ENCODE measurements around the gene NEK4. TPM values are rescaled to one million over a fixed set of nuclear protein-coding genes. Genes with fewer than 3 reads are reported as not detected.
A peak's percentile ranks its signal among the peaks of the same experiment; 100 is the strongest.

Gene NEK4
- total and polyA plus RNA-seq, 2 of the 13 experiments (the other 11 are each of a cell fraction or from before 2014, with no cell fraction given): 16.5 to 38.0 TPM

DNA sequence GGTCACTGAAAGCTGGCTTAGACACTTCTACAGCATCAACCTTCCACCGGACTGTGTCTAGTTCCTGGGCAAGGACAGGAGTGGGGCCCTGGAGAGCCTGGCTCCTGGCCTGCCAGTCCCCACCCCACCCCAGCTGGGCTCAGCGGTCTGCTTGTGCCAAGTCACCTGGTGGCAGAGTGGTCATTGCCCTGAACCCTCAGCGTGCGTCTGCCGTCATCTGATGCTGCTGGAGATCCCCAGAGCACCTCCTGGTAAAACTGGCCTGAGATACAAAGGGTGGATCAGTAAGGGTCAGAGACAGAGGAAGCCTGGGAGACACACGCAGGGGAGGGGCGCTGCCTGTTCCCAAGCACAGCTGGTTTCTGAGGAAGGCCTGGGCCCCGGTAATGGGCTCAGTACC lies 43.1 kb upstream of the NEK4 start:
- Histone ChIP-seq H3K4me3 (replicated peaks in 1 of 3; ENCODE audit: insufficient read depth in 1 of 3, low read depth in 2 of 3, low read length in 3 of 3) (no peak overlapping the region), H3K9me3 (ENCODE audit: low read length) (no peaks in the 10 kb centered on the region), H3K36me3 (replicated peaks in 1 of 2; ENCODE audit: control insufficient read depth in 1 of 2, insufficient read depth in 2 of 2, low read length in 2 of 2) (no peaks in the 10 kb centered on the region), H3K27me3 (ENCODE audit: control insufficient read depth in 1 of 2, insufficient read depth in 2 of 2, low read length in 2 of 2) (no peaks in the 10 kb centered on the region), H2AFZ (ENCODE audit: low read length) (no peak overlapping the region), H3K79me2 (ENCODE audit: insufficient read depth, low read length) (no peaks in the 10 kb centered on the region), H3K9ac (ENCODE audit: insufficient read depth, low read depth, low read length) (no peak overlapping the region), H4K20me1 (ENCODE audit: insufficient read depth, low read length) (no peaks in the 10 kb centered on the region), H3K27ac (ENCODE audit: extremely low read length, insufficient read depth, low read length) (no peak overlapping the region), H3K4me1 (ENCODE audit: insufficient read depth, low read length) (peaks cover 61% of the 10 kb centered on the region), H3K4me2 (ENCODE audit: low read depth, low read length) (no peak overlapping the region)
- peak; percentile 10 for ATAC-seq
- DNase-seq (ENCODE audit: low spot score): no peak
- no peak for FAIRE-seq
- TF ChIP-seq ZNF343 (CRISPR knock-in tag; IDR thresholded peaks at IDR 0.05): no peak
- no peak for TF ChIP-seq CREBL2 (CRISPR knock-in tag; IDR thresholded peaks at IDR 0.05; ENCODE audit: borderline replicate concordance)
- no peak for TF ChIP-seq KLF9 (CRISPR knock-in tag; IDR thresholded peaks at IDR 0.05; ENCODE audit: low read depth)
- no peak for TF ChIP-seq RNF2 (conservative IDR thresholded peaks at IDR 0.05; ENCODE audit: low read depth)
- TF ChIP-seq CREB1 (IDR thresholded peaks at IDR 0.05): no peak
- TF ChIP-seq CREB1 (CRISPR knock-in tag; IDR thresholded peaks at IDR 0.05): no peak
- TF ChIP-seq HMGA1 (CRISPR knock-in tag; conservative IDR thresholded peaks at IDR 0.05): no peak
- no peak for TF ChIP-seq ELF4 (CRISPR knock-in tag; IDR thresholded peaks at IDR 0.05; ENCODE audit: borderline replicate concordance)
- no peak for TF ChIP-seq ZNF547 (CRISPR knock-in tag; IDR thresholded peaks at IDR 0.05)
- TF ChIP-seq ZMAT5 (CRISPR knock-in tag; IDR thresholded peaks at IDR 0.05; ENCODE audit: borderline replicate concordance, low read depth): no peak
- no peak for TF ChIP-seq ZNF891 (CRISPR knock-in tag; IDR thresholded peaks at IDR 0.05)
- TF ChIP-seq, protein P1, sequence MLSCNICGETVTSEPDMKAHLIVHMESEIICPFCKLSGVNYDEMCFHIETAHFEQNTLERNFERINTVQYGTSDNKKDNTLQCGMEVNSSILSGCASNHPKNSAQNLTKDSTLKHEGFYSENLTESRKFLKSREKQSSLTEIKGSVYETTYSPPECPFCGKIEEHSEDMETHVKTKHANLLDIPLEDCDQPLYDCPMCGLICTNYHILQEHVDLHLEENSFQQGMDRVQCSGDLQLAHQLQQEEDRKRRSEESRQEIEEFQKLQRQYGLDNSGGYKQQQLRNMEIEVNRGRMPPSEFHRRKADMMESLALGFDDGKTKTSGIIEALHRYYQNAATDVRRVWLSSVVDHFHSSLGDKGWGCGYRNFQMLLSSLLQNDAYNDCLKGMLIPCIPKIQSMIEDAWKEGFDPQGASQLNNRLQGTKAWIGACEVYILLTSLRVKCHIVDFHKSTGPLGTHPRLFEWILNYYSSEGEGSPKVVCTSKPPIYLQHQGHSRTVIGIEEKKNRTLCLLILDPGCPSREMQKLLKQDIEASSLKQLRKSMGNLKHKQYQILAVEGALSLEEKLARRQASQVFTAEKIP (CRISPR knock-in tag; IDR thresholded peaks at IDR 0.05; ENCODE audit: borderline replicate concordance): no peak
- intact Hi-C loops (cut with micrococcal nuclease; ENCODE audit: unreplicated experiment): no loop called here
- no TSS peak for BruUV-seq (replicated peaks)
- ChIA-PET CTCF (ENCODE audit: low intra/inter-chr PET ratio, low total read pairs) (no interaction called here), POLR2A (interaction anchor here (1.2 to 4.4 kb wide), 4 partner anchors 11 to 22 kb away, joined by 3 to 18 read pairs (median 4); partner anchors contain the start of gene ITIH3)
- 66% methylated on average over 4 of the region's 8 CpGs for WGBS (ENCODE audit: low lambda C conversion rate)
- in situ Hi-C loops (cut with HindIII; ENCODE audit: extremely low pct_ligation_motif_present, low pct_unique_long_range_greater_than_20kb): no loop called here

Data from HepG2 (cell line).